ENCODE results near the gene IQCK.
A peak's percentile ranks its signal among the peaks of the same experiment; 100 is the strongest.
"Not testable (repeated sequence)": the region's sequence is repeated elsewhere in the genome, so short reads cannot be mapped to it uniquely, and the experiment has no call there.

Gene IQCK, protein sequence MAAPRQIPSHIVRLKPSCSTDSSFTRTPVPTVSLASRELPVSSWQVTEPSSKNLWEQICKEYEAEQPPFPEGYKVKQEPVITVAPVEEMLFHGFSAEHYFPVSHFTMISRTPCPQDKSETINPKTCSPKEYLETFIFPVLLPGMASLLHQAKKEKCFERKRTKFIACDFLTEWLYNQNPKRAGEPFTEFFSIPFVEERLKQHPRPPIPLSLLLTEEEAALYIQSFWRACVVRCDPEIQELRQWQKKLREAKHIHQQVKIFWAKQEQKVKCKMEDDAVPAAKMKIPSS

DNA sequence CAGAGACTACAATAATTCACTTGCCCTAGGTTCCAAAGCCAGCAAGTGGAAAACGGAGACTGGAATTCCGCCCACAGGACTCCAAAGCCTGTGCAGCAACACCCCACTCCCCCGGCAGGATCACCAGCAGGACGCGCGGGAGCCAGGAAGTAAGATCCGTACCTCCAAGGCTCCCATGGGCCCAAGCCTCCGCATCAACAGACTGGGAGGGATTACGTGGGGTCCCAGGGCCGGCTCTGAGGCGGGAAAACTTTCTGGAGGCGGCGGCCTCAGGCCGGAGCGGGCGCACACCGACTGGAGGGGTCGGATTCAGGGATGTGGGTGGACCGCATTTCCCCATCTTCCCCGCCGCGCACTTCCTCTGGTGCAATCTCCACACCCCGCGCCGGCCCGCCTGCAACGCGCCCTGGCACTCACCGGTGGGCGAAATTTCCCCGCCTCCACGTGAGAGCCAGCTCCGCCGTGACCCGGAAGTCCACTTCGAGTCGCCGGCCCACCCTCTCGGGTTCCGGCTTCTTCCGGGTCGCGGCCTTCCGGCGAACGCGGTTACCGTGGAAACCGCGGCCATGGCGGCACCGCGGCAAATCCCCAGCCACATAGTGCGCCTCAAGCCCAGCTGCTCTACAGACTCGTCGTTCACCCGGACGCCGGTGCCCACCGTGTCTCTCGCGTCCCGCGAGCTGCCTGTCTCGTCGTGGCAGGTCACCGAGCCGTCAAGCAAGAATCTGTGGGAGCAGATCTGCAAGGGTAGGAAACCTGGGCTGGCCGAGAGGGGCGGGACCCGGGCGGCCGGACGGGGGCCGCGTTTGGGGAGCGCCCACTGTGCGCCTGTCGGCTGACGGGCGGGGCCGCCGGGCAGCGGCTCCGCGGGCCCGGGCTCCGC is at the start of gene IQCK, which contains the start of gene KNOP1:
IQCK (plus strand) TSS at position 531 of the 883 bp plus-strand sequence; CDS start at position 567, 36 bp downstream.
KNOP1 (minus strand) TSS at position 487 of the 883 bp plus-strand sequence. CDS start 3,192 bp downstream, outside the sequence.
- peak; percentile 90 for DNase-seq

DNA sequence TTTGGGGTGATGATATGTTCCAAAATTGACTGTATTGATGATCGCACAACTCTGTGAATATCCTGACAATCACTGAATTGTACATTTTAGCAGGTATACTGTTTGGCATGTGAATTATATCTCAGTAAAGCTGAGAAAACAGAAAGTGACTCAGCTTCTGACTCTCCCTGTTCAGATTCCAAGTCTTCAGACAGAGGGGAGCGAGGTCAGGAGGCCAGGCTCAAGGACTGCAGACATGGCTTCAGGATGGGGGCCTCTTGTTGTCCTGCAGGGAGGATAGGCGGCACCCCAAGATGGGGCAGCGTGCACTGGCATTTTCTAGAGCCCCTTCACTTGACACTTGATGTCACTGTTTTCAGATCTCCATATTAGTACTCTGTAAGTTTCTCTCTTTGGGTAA is 45.7 kb upstream of the IQCK start:
- no peak for DNase-seq

DNA sequence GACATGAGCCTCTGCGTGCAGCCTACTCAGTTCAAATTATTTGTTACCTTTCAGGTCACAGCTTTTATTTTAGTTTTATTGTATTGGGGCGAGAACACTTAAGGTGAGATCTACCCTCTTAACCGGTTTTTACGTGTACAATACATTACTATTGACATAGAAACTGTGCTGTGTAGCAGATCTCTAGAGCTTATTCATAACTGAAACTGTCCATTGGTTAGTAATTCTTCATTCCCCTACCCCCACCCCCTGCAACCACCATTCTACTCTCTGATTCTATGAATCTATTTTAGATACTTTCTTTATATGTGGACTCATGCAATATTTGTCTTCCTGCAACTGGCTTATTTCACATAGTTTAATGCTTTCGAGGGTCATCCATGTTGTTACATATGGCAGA is 43.6 kb upstream of the IQCK start:
- DNase-seq = no peak

GRCh38 chr16:19677402-19677801 is 40.7 kb upstream of the IQCK start:
- DNase-seq = no peak

DNA sequence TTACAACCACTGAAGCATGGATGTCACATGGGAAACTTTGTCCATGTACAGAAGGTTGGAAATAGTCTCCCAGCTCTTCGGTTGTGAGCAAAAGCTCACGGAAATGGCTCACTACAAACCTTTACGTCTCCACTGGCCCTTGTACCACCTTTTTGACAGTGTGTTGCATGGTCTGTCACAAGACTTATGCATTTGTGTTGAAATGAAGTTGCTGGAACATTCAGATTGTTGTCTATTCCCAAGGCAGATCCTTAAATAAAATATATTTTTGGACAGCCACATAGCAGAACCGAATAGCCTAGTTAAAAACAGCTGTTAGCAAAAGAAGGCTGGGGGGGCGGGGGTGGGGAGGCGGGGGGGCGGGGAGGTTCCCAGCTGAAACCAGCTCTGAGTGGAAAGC is 39.3 kb upstream of the IQCK start:
- DNase-seq = no peak

GRCh38 chr16:19679281-19679680 is 38.8 kb upstream of the IQCK start:
- DNase-seq = not testable (repeated sequence)

DNA sequence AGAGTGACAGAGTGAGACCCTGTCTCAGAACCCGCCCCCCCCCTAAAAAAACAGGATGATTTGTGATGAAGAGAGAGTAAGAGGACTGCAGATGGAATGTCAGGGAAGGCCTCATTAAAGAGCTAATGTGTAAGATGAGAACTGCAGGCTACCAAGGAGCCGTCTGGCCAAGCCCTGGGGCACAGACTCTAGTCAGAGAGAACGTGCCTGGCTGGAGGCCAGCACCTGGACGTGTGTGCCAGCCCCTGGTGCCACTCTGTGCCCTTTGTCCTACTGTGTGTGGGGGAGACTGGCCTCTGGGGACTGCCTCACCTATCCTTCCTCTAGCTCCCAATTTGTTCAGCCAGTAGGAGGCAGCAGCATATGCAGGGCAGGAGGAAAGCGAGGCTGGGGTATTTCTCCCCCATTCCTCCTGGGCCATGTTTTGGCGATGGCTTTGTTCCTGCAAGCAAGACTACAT is 37.2 kb upstream of the IQCK start:
- no peak for DNase-seq

- DNase-seq = no peak
Measured at GRCh38 chr16:19681637-19682036, 36.4 kb upstream of the IQCK start.

- DNase-seq = no peak
Measured at GRCh38 chr16:19683453-19684236, 34.4 kb upstream of the IQCK start.

DNA sequence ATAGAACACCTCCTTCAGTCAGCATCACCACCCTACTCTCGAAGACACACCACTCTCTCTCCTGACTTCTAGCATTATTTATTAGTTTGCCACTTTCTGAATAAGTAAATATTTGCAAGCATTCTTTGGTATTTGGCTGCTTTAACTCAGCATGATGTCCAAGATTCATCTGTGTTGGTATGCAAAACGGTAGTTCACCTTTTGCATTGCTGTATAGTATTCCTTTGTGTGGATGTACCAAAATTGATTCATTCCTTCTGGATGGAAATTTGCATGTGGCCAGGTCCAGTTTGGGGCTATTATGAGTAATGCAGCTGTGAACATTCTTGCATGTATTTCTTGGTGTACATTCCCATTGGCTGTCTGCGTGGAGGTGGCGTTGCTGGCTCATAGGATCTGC is 32.9 kb upstream of the IQCK start:
- no peak for DNase-seq

DNA sequence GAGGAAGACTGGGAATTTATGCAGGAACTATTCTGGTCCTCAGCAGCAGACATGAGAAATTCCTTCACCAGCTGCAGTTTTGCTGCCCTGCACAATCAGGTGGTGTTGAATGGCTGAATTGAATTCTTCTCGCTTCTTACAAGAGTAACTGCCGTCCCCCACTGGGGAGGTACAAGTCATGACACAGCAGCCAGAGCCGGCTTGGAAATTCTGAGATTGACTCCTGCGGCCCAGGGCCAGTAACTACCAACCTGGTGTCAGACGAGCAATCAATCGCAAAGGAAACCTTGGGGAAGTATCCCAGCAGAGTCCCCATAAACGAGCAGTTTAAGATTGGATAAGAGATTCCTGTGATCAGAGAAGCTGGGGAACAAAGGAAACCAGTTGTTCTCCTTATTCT is 30.8 kb upstream of the IQCK start:
- DNase-seq = no peak

- DNase-seq = no peak
Measured at GRCh38 chr16:19688396-19689024, 29.6 kb upstream of the IQCK start.

GRCh38 chr16:19689342-19689741 is 28.7 kb upstream of the IQCK start:
- no peak for DNase-seq

- no peak for DNase-seq
Measured at GRCh38 chr16:19690196-19690595, 27.9 kb upstream of the IQCK start.

DNA sequence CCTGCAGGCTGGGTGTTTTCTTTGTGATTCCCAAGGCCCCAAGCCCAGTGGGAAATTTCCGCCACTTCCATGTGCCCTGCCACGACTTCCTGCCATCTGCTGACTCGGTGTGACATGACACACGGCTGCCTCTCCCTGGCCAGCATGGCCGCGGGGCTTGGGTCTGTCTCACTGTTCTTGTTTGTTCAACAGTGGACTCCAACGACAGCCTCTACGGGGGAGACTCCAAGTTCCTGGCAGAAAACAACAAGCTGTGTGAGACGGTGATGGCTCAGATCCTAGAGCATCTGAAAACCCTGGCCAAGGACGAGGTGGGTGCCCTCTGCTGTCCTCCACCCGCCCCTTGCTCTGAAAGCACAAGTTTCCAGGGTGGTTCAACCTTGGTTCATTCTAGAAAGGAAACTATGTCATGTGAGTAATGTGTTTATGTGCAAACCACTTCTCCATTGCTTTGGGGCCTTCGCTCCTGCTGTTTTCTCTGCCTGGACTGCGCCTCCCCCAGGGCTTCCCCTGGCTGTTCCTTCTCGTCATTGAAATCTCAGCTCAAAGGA is 26.8 kb upstream of the IQCK start:
- DNase-seq = no peak

DNA sequence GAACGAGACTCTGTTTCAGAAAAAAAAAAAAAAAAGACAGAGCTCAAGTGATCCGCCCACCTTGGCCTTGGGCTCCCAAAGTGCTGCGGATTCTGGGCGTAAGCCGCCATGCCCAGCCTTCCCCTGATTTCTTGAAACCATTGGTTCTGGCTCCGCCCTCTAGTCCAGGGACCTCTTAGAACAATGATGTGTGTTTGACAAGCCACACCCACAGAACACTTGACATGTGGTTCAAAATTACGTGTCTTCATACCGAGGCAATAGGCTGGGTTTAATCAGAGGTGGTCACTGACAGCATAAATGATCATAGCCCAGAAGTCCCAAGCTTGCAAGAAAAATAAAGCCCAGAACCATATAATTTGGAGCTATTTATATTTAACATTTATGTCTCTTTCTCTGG is 23.1 kb upstream of the IQCK start:
- DNase-seq = no peak

- peak; percentile 94 for DNase-seq
Measured at GRCh38 chr16:19696328-19696727, 21.7 kb upstream of the IQCK start.

DNA sequence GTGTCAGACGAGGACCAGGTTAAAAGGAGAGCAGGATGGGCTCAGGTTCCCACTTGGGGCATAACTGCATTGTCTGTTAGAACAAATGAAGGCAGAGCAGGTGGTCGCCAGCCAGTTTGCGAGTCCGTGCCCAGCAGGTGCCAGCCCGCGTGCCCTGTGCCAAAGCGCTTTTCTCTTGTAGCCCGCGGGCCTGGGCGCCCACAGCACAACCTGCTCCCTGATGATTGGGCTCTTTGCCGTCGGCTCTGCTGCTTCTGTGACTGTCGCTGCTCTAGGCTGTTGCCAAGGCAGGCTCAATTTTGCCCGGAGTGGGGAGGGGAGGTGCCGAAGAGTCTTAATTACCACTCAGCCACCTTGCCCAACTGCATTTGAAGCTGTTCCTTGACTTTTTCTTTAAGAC is 21.1 kb upstream of the IQCK start:
- DNase-seq = peak; percentile 84

- no peak for DNase-seq
Measured at GRCh38 chr16:19697756-19698318, 20.2 kb upstream of the IQCK start.

DNA sequence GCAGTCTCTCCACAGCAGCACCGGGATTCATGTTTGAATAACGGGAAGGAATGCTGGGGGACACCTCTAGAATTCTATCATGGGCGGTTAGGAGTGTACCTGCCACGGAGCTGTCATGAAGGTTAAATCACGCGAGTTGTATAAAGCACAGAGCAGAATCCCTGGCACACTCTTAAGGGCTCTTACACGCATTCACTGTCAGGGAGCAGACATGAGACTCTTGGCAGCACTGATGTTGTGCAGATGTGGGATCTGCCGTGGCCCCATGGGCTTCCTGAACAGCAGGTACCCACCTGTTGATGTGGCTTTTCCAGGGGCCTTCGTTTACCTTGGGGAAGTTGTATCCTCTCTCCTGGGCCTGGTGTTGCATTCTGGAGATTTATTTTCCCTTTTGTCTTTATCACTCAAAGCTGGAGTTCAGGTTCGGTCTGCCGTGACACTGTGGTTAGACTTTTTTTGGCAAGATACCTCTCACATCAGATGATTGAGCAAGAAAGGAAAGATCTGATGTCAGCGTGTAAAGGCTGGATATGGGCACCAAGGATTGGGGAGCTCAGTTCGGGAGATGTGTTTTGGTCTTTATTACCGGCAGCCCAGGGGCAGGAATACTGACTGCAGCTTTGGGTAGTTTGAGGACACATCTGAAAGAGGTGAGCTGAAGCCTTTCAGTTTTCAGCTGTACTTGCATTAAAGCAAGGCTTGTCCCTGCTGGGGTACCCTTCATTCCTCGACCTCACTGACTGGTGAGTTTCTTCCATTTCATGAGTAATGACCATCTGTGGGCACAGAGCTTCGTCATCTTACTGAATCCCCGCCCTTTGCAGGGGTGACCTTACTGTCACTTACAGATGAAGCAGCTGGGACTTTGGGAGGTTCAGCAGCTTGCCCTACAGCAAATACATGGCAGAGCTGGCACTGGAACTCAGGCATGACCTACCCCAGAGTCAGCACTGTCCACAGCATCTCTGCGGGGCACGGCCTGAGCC is 19.3 kb upstream of the IQCK start:
- DNase-seq = no peak

DNA sequence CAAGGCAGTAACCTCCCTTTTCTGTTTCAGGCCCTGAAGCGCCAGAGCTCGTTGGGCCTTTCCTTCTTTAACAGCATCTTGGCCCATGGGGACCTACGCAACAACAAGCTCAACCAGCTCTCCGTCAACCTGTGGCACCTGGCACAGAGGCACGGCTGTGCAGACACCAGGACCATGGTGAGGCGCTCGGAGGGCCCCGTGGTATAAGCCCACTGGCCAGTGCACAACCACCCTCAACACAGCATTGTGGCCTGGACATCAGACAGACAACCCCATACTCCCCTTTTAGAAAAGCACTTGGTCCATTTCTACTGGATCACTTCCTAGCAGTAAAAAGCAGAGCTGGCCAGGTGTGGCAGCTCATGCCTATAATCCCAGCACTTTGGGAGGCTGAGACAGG is 18.6 kb upstream of the IQCK start:
- DNase-seq = no peak

All from COR-L47 (cell line).